ENCODE data around the gene SH3GLB2.

The SH3GLB2 gene

DNA sequence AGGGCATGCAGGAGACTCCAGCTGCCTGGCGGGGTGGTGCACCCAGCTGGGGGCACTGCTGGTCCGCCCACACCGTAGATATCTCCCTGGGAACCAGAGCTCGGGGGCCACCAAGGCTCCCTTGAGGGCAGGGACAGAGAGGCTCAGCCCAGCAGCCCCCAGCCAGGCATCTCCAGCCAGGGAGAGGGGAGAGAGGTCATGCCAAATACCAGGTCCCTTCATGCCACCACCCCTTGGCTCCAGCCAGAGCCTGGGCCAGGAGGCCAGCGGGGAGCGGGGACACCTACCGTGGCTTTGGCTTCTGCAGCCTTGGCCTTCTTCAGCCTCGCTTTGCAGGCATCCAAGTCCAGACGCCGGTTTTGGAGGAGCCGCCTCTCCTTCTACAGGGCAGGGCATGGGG lies 14.0 kb downstream of the SH3GLB2 start:
- H3K27ac ChIP-seq: no peak overlapping the region
- no peak for TF ChIP-seq ZFX (IDR thresholded peaks at IDR 0.05; ENCODE audit: borderline replicate concordance)
- TF ChIP-seq, protein P1, sequence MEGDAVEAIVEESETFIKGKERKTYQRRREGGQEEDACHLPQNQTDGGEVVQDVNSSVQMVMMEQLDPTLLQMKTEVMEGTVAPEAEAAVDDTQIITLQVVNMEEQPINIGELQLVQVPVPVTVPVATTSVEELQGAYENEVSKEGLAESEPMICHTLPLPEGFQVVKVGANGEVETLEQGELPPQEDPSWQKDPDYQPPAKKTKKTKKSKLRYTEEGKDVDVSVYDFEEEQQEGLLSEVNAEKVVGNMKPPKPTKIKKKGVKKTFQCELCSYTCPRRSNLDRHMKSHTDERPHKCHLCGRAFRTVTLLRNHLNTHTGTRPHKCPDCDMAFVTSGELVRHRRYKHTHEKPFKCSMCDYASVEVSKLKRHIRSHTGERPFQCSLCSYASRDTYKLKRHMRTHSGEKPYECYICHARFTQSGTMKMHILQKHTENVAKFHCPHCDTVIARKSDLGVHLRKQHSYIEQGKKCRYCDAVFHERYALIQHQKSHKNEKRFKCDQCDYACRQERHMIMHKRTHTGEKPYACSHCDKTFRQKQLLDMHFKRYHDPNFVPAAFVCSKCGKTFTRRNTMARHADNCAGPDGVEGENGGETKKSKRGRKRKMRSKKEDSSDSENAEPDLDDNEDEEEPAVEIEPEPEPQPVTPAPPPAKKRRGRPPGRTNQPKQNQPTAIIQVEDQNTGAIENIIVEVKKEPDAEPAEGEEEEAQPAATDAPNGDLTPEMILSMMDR (IDR thresholded peaks at IDR 0.05): no peak

DNA sequence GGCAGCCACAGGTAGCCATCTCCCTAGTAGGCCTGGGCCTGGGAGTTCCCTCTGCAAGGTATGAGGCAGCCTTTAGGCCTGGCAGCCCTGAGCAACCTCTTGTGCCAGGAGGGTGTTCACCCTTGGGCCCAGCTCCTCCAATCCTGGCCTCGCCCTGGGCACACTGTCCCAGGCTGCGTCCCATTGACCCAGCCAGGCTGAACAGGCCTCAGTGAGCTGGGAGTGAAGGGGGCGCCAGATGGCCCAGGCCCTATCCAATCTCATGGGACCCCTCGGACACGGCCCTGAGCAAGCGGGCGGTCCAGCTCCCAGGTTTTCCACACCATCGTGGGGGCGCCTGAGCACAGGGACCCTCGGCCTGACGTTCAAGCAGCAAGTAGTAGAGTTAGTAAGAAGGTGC lies 14.5 kb downstream of the SH3GLB2 start:
- no peak for TF ChIP-seq ZFX (IDR thresholded peaks at IDR 0.05; ENCODE audit: borderline replicate concordance)
- TF ChIP-seq, protein P1 (IDR thresholded peaks at IDR 0.05): no peak
- H3K27ac ChIP-seq: no peak overlapping the region

DNA sequence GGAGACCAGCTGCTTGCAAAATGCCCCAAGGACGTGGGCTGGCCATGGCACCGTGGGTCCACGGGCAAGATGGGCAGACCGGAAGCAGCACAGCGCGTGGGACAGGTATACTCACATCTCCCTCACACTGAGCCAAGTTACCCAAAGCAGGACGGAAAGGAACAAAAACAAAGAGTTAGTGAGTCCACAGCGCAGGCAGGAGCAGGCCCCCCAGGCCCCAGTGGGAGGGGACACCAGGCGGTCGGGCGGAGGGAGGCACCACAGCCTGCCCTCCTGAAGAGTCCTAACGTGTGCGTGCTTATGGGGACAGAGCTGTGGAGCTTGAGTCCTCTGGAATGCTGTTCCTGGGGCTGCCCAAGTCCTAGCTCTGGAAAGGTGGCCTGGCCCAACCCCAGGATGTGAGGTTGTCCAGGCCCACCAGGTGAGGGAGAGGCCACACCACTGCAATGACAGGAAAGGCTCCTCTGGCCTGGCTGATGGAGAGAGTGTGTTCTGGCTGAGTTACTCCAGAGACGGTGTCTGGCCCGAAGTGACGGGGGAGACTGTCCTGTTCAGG lies 15.2 kb downstream of the SH3GLB2 start:
- TF ChIP-seq, protein P1 (IDR thresholded peaks at IDR 0.05): no peak
- TF ChIP-seq ZFX (IDR thresholded peaks at IDR 0.05; ENCODE audit: borderline replicate concordance): no peak
- no peak overlapping the region for H3K27ac ChIP-seq

DNA sequence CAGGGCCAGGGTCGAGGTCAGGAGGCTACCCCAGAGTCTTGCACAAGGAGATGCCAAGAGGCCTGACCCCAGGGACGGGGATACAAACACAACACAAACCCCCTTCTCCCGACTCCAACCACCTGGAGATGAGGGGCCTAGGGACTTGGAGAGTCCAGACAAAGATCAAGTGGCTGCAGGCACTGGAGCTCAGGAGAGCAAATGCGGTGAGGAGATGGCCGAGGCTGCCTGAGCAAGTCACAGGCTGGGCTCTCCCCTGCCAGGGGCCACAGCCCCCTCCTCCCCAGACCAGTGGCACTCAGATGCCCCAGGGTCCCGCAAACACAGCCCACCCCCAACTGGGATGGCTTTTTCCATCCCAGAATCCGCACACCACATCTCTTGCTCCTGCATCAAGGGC lies 15.8 kb downstream of the SH3GLB2 start:
- H3K27ac ChIP-seq: no peak overlapping the region

DNA sequence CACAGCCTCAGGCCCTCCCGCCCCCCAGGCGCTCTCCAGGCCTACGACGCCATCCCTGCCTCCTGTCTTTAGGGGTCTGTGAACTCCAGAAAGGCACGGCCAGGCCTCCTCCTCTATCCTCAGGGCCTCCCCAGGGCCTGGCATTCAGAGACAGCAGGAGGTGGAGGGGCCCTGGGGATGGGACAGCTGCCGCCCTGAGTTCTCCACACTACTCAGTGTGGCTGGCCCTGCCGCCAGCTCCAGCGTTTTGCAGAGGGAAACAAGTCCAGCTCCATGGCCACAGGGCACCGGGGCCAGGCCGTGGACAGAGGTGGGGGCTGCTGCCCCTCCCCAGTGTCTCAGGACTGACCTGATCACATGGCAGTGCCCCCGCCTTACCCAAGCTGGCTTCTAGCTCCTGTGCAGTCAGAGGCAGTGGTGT lies 16.4 kb downstream of the SH3GLB2 start:
- TF ChIP-seq, protein P1 (IDR thresholded peaks at IDR 0.05): no peak
- no peak for TF ChIP-seq ZFX (IDR thresholded peaks at IDR 0.05; ENCODE audit: borderline replicate concordance)
- H3K27ac ChIP-seq: no peak overlapping the region

More for the DNA sequence above, 15.8 kb downstream of the SH3GLB2 start:
- TF ChIP-seq, protein P1 (IDR thresholded peaks at IDR 0.05): no peak
- no peak for TF ChIP-seq ZFX (IDR thresholded peaks at IDR 0.05; ENCODE audit: borderline replicate concordance)

DNA sequence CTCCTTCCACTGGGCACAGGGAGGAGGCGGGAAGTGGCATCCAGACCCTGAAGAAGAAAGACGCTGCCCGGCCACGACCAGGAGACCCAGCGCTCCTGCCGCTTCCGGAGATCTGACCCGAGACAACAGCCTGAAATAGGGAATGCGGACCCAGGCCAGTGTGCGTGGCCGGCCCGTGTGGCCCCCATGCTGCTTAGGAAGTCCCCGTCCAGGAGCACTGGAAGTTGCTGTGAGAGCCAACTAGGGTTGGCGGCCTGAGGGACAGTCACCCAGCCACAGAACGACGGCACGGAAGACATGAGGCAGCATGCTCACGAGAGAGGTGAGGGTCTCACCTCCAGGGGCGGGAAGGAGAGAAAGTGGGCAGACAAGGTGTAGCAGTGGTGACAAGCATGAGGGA lies 17.0 kb downstream of the SH3GLB2 start:
- TF ChIP-seq, protein P1 (IDR thresholded peaks at IDR 0.05): no peak
- TF ChIP-seq ZFX (IDR thresholded peaks at IDR 0.05; ENCODE audit: borderline replicate concordance): no peak
- H3K27ac ChIP-seq: no peak overlapping the region

DNA sequence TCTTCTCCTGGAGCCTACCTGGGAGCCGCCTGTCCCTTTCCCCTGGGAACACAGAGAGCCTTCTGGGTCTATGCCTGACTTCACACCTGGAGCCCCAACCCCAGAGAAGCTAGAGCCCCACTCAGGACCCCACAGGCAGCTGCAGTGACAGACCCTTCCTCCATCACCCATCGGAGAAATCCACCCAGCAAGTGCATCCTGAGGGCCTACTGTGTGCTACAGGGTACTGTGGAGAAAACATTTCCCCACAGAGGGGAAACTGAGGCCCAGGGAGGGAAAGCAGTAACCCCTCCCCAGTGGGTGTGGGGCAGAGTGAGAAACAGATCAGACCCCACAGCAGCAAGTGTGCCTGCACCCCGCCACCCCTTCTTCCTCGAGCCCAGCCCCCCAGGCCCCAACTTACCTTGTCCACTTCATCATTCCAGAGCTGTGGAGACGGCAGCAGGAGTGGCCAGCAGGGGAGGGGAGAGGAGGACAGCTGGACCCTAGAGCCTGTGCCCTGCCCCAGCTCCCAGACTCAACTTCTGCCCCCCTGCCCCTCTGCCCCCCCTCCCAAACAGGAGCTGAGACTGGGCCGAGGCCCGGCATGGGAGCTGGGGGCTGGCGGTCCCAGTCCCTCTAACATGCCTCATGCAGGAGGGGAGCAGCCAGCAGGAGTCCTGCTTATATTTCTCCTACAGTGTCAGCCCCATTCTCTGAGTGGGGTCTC lies 17.7 kb downstream of the SH3GLB2 start:
- H3K27ac ChIP-seq: no peak overlapping the region
- TF ChIP-seq, protein P1 (IDR thresholded peaks at IDR 0.05): no peak
- no peak for TF ChIP-seq ZFX (IDR thresholded peaks at IDR 0.05; ENCODE audit: borderline replicate concordance)

All from 22Rv1 (cell line).